Progenitor cell of endocrine pancreas (in vitro differentiated cells): ENCODE results near the gene COIL. TPM values are rescaled to one million over a fixed set of nuclear protein-coding genes. Genes with fewer than 3 reads are reported as not detected.

Experiments used
- DNase-seq: peaks from one replicate; pipeline ENCODE4 v3.0.0; 2021; ENCODE audit warnings: low spot score; ENCODE audit not compliant: unreplicated experiment
- H3K27ac Mint-ChIP-seq: 2 replicates; pipeline ENCODE4 v1.8.0; 2021; ENCODE audit warnings: mild to moderate bottlenecking, moderate library complexity, mixed read lengths
- H3K27me3 Mint-ChIP-seq: 2 replicates; pipeline ENCODE4 v1.8.0; 2021; ENCODE audit warnings: mixed read lengths
- H3K36me3 Mint-ChIP-seq: 2 replicates; pipeline ENCODE4 v1.8.0; 2022; ENCODE audit warnings: mixed read lengths; ENCODE audit not compliant: insufficient read depth
- H3K4me1 Mint-ChIP-seq: 2 replicates; pipeline ENCODE4 v1.8.0; 2021; ENCODE audit warnings: low read depth, mixed read lengths
- H3K4me3 Mint-ChIP-seq: 2 replicates; pipeline ENCODE4 v1.8.0; 2021; ENCODE audit warnings: low read depth, mild to moderate bottlenecking, moderate library complexity, mixed read lengths
- H3K9me3 Mint-ChIP-seq: 2 replicates; pipeline ENCODE4 v1.8.0; 2021; ENCODE audit warnings: low read depth, mixed read lengths
- CTCF ChIP-seq: fragments of 200-600 bp; sonication (generic); IDR thresholded peaks from one replicate; pipeline ENCODE4 v1.5.0; 2021; ENCODE audit warnings: antibody characterized with exemption, mild to moderate bottlenecking; ENCODE audit not compliant: unreplicated experiment
- total RNA-seq: library from RNA; stranded (reverse); gene quantifications from 2 replicates; pipeline ENCODE4 v1.2.1, GENCODE V29; 2021

The COIL gene
- total RNA-seq, 1 donor from 2014 or later: 29.8 TPM

- TF ChIP-seq CTCF: no peak
- Mint-ChIP-seq H3K36me3 (peaks cover 20% of the 10 kb centered on the region), H3K4me3 (no peak overlapping the region), H3K27ac (no peak overlapping the region), H3K27me3 (no peaks in the 10 kb centered on the region), H3K9me3 (no peaks in the 10 kb centered on the region), H3K4me1 (peaks cover 7% of the 10 kb centered on the region)
- no peak for DNase-seq
These were observed 63.0 kb downstream of the COIL start for GRCh38 chr17:56897646-56898424.

GRCh38 chr17:56896968-56897359, 63.9 kb downstream of the COIL start:
- Mint-ChIP-seq H3K27ac (no peak overlapping the region), H3K36me3 (peaks cover 23% of the 10 kb centered on the region), H3K27me3 (no peaks in the 10 kb centered on the region), H3K9me3 (no peaks in the 10 kb centered on the region), H3K4me3 (no peak overlapping the region), H3K4me1 (peaks cover 7% of the 10 kb centered on the region)
- DNase-seq: no peak
- no peak for TF ChIP-seq CTCF

- Mint-ChIP-seq H3K27me3 (no peaks in the 10 kb centered on the region), H3K27ac (no peak overlapping the region), H3K4me3 (no peak overlapping the region), H3K4me1 (peaks cover 3% of the 10 kb centered on the region), H3K36me3 (peaks cover 19% of the 10 kb centered on the region), H3K9me3 (no peaks in the 10 kb centered on the region)
- no peak for TF ChIP-seq CTCF
- DNase-seq: no peak
These were observed 64.5 kb downstream of the COIL start for GRCh38 chr17:56896217-56896967.

- H3K27me3 Mint-ChIP-seq: no peaks in the 10 kb centered on the region
- no peak for TF ChIP-seq CTCF
- no peak overlapping the region for H3K4me3 Mint-ChIP-seq
- no peak for DNase-seq
- no peaks in the 10 kb centered on the region for H3K9me3 Mint-ChIP-seq
- H3K27ac Mint-ChIP-seq: no peak overlapping the region
- peaks cover 20% of the 10 kb centered on the region for H3K36me3 Mint-ChIP-seq
- H3K4me1 Mint-ChIP-seq: peaks cover 3% of the 10 kb centered on the region
These were observed 65.9 kb downstream of the COIL start for GRCh38 chr17:56894859-56895455.

GRCh38 chr17:56893503-56893902, 67.3 kb downstream of the COIL start:
- H3K4me3 Mint-ChIP-seq: no peak overlapping the region
- no peak for DNase-seq
- H3K36me3 Mint-ChIP-seq: peaks cover 16% of the 10 kb centered on the region
- peaks cover 2% of the 10 kb centered on the region for H3K9me3 Mint-ChIP-seq
- no peak for TF ChIP-seq CTCF
- no peaks in the 10 kb centered on the region for H3K27me3 Mint-ChIP-seq
- H3K4me1 Mint-ChIP-seq: peaks cover 3% of the 10 kb centered on the region
- no peak overlapping the region for H3K27ac Mint-ChIP-seq
